ENCODE results near the gene PDHB. TPM values are rescaled to one million over a fixed set of nuclear protein-coding genes. Genes with fewer than 3 reads are reported as not detected.
A peak's percentile ranks its signal among the peaks of the same experiment; 100 is the strongest.

PDHB gene
- total RNA-seq, 4 donors from 2014 or later: 51.5 to 139 (median 77.0) TPM

DNA sequence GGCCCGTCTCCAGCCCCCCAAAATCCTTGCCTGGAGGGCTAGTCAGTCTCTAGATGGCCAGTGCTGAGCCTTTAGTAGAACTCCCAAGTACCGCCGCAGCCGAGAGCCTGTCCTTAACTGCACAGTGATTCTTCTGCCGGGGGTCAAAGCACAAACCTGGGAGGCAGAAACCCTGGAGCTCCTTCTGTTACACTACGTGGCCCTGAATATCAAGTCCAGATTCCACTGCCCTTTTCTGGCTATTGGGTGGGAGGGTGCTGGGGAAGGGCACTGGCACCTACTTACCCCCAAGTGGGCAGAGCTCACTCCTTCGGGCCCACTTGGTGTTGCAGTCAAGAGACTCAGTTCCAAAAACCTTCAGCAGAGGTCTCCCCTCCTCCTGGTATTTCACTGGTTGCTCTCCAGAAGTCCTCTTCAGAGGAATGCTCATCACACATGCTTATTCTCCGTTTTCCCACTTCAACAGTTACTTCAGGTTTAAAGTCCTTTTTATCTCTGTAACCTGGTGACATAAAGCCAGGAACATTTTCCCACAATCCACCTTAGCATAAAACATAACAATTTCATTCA, 10.8 kb downstream of the PDHB start:
- H3K4me1 ChIP-seq: peaks cover 0 to 23% of the 10 kb centered on the region in 2 donors
- intact Hi-C loops (cut with DNase I): loop anchor here (10.0 kb wide), 2 partner anchors 112 to 238 kb away; partner anchors contain the start of gene ACOX2

DNA sequence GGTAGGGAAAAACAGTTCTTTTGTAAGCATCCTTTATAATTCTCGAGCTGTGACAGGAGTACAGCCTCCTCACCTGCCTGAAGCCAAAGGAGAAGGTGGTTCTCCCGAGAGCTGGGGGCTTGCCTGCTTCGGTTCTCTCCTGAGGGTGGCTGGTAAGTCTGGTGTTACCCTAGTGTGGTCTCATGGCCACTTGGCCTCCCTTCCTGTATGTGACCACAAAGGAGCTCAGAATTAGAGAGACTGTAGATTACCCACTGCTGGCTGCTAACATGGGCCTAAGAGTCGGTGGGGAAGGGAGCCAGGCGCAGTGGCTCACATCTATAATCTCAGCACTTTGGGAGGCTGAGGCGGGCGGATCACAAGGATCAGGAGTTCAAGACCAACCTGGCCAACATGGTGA, 12.6 kb downstream of the PDHB start:
- H3K9me3 ChIP-seq: no peaks in the 10 kb centered on the region
- H3K4me1 ChIP-seq: peaks cover 0 to 23% of the 10 kb centered on the region in 2 donors
- no peaks in the 10 kb centered on the region for H3K27me3 ChIP-seq
- peak overlapping the region in 1 of 3 donors; percentile 42 for H3K27ac ChIP-seq
- peaks cover 27 to 58% of the 10 kb centered on the region in 2 donors for H3K36me3 ChIP-seq
- intact Hi-C loops (cut with DNase I): loop anchor here (10.0 kb wide), 2 partner anchors 114 to 236 kb away; partner anchors contain the start of gene ACOX2
- no peak for DNase-seq
- no peak overlapping the region for H3K4me3 ChIP-seq (replicated peaks in 1 of 3)
- TF ChIP-seq, protein P1, sequence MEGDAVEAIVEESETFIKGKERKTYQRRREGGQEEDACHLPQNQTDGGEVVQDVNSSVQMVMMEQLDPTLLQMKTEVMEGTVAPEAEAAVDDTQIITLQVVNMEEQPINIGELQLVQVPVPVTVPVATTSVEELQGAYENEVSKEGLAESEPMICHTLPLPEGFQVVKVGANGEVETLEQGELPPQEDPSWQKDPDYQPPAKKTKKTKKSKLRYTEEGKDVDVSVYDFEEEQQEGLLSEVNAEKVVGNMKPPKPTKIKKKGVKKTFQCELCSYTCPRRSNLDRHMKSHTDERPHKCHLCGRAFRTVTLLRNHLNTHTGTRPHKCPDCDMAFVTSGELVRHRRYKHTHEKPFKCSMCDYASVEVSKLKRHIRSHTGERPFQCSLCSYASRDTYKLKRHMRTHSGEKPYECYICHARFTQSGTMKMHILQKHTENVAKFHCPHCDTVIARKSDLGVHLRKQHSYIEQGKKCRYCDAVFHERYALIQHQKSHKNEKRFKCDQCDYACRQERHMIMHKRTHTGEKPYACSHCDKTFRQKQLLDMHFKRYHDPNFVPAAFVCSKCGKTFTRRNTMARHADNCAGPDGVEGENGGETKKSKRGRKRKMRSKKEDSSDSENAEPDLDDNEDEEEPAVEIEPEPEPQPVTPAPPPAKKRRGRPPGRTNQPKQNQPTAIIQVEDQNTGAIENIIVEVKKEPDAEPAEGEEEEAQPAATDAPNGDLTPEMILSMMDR (IDR thresholded peaks at IDR 0.05): no peak
- no peak for TF ChIP-seq POLR2A (IDR thresholded peaks at IDR 0.05)
- 83 to 93% methylated on average over 7 of the region's 7 CpGs for WGBS, 2 donors

More for the DNA sequence above, 10.8 kb downstream of the PDHB start:
- TF ChIP-seq, protein P1 (IDR thresholded peaks at IDR 0.05): peak in 5 of 6 experiments; percentile 19 to 59 (median 30)
- no peak for TF ChIP-seq POLR2A (IDR thresholded peaks at IDR 0.05)
- Histone ChIP-seq H3K9me3 (no peaks in the 10 kb centered on the region), H3K4me3 (replicated peaks in 1 of 3) (no peak overlapping the region), H3K27ac (peak overlapping the region; percentile 5 to 46 (median 7)), H3K36me3 (peaks cover 42 to 73% of the 10 kb centered on the region in 2 donors), H3K27me3 (no peaks in the 10 kb centered on the region)
- DNase-seq: peak; percentile 55 to 67
- 67 to 71% methylated on average over 7 of the region's 8 CpGs for WGBS, 2 donors

DNA sequence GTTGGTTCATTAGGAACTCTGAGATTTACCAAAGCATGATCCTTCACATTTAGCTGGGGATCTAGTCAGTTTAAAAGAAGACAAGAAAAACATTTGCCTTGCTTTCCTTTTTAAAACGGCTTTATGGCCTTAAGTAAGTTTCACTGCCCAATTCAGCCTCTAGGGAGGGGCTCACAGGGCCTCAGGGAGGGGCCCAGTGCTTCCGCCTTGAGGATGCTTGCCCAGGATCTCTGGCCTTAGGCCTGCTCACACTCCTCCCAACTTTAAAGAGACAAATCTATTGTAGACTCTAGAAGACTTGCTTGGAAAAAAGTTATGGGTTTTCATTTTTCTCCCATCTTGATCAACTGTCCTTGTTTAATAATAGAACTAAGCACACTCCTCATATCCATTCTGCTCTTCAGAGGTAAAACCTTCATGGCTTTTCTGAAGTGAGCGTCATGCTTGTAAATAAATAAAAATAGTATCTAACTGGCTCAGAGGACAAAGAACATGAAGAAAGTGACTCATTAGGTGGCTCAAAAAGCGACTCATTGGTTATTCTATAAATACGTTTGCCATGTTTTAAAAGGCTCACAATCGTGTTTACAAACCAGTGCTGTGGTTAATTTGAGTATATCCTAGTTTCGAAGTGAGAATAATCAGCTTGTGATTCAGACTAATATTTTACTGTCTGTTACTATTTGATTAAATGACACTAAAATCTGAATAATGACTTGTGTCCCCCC, 13.7 kb downstream of the PDHB start:
- H3K9me3 ChIP-seq: no peaks in the 10 kb centered on the region
- TF ChIP-seq POLR2A (IDR thresholded peaks at IDR 0.05): no peak
- TF ChIP-seq, protein P1 (IDR thresholded peaks at IDR 0.05): no peak
- peaks cover 0 to 23% of the 10 kb centered on the region in 2 donors for H3K4me1 ChIP-seq
- intact Hi-C loops (cut with DNase I): loop anchor here (5.0 to 10.0 kb wide), 3 partner anchors 108 to 235 kb away; partner anchors contain the start of gene ACOX2
- no peak overlapping the region for H3K4me3 ChIP-seq (replicated peaks in 1 of 3)
- peak in 1 of 2 donors; percentile 12 for DNase-seq
- H3K27me3 ChIP-seq: no peaks in the 10 kb centered on the region
- WGBS, 2 donors: 71 to 76% methylated on average over 7 of the region's 7 CpGs
- H3K36me3 ChIP-seq: peaks cover 18 to 49% of the 10 kb centered on the region in 2 donors
- H3K27ac ChIP-seq: peak overlapping the region in 2 of 3 donors; percentile 53 to 71

DNA sequence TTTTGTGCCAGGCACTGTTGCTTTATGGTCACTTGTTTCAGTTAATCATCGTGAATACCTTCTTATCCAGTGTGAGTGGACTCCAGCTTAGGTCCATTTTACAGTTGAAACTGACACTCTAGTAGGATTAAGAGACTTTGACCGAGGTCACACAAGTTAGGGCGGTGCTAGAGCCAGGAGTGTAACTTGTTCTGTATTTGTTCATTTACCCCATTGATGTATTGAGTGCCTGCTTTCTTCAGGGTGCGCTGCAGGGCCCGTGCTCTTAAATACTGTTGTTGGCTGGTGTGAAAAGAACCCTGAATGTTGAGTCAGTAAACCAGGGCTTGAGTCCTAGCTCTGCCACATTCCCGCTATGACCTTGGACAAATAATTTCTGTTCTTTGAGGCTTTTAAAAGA, 15.4 kb downstream of the PDHB start:
- Histone ChIP-seq H3K36me3 (peaks cover 5 to 36% of the 10 kb centered on the region in 2 donors), H3K27me3 (no peaks in the 10 kb centered on the region), H3K4me1 (peaks cover 3 to 26% of the 10 kb centered on the region in 2 donors), H3K4me3 (replicated peaks in 1 of 3) (no peak overlapping the region), H3K27ac (no peak overlapping the region), H3K9me3 (no peaks in the 10 kb centered on the region)
- 79 to 85% methylated on average over 6 of the region's 6 CpGs for WGBS, 2 donors
- DNase-seq: no peak
- TF ChIP-seq, protein P1 (IDR thresholded peaks at IDR 0.05): no peak
- TF ChIP-seq POLR2A (IDR thresholded peaks at IDR 0.05): no peak
- intact Hi-C loops (cut with DNase I): loop anchor here (5.0 kb wide), 1 partner anchor 106 kb away; no protein-coding TSS in a partner anchor
